Activated CD4-positive, alpha-beta T cell treated with anti-CD3 and anti-CD28 coated beads, Interleukin-2, amount 50 U/mL, for 48 hours (primary cell): Measurements from ENCODE around the gene COG5.

Experiments used
- DNase-seq, 2 experiments: peaks; one replicate each; pipeline ENCODE4 v3.0.0-alpha.2; 2020

The COG5 gene

GRCh38 chr7:107505362-107505761, 58.4 kb downstream of the COG5 start:
- DNase-seq = no peak

- DNase-seq = no peak
These were observed 60.0 kb downstream of the COG5 start for GRCh38 chr7:107503687-107504086.

GRCh38 chr7:107502797-107503196, 60.9 kb downstream of the COG5 start:
- DNase-seq = no peak

- no peak for DNase-seq
These were observed 61.6 kb downstream of the COG5 start for GRCh38 chr7:107502154-107502553.

- peak; percentile 8 to 21 for DNase-seq
These were observed 62.1 kb downstream of the COG5 start for GRCh38 chr7:107501593-107501992.

GRCh38 chr7:107499731-107500130, 64.0 kb downstream of the COG5 start:
- no peak for DNase-seq

- no peak for DNase-seq
These were observed 68.2 kb downstream of the COG5 start for GRCh38 chr7:107495516-107495915.

- DNase-seq = no peak
These were observed 68.8 kb downstream of the COG5 start for GRCh38 chr7:107494884-107495283.

GRCh38 chr7:107494315-107494751, 69.4 kb downstream of the COG5 start:
- no peak for DNase-seq

- no peak for DNase-seq
These were observed 70.8 kb downstream of the COG5 start for GRCh38 chr7:107492875-107493274.

- DNase-seq = no peak
These were observed 77.7 kb downstream of the COG5 start for GRCh38 chr7:107486041-107486440.

- DNase-seq = no peak
These were observed 81.1 kb downstream of the COG5 start for GRCh38 chr7:107482571-107482970.

- DNase-seq = no peak
These were observed 82.8 kb downstream of the COG5 start for GRCh38 chr7:107480932-107481331.

- DNase-seq = no peak
These were observed 84.4 kb downstream of the COG5 start for GRCh38 chr7:107479303-107479702.

GRCh38 chr7:107474104-107474521, 89.6 kb downstream of the COG5 start:
- DNase-seq = no peak

- DNase-seq = no peak
These were observed 91.6 kb downstream of the COG5 start for GRCh38 chr7:107472116-107472515.

GRCh38 chr7:107471292-107472070, 92.2 kb downstream of the COG5 start:
- no peak for DNase-seq

- DNase-seq = no peak
These were observed 93.8 kb downstream of the COG5 start, which contains the start of gene GPR22 for GRCh38 chr7:107469929-107470328. Gene GPR22 (plus strand): TSS chr7:107470057. CDS start chr7:107474061, 4,004 bp downstream.

- DNase-seq = no peak
These were observed 94.9 kb downstream of the COG5 start for GRCh38 chr7:107468824-107469223.

GRCh38 chr7:107467972-107468371, 95.7 kb downstream of the COG5 start:
- no peak for DNase-seq

- DNase-seq = no peak
These were observed 99.0 kb downstream of the COG5 start for GRCh38 chr7:107464666-107465226.

- DNase-seq = peak; percentile 22 to 45
These were observed 100.3 kb downstream of the COG5 start for GRCh38 chr7:107463139-107464078.

GRCh38 chr7:107461938-107462533, 101.7 kb downstream of the COG5 start:
- no peak for DNase-seq
